NCI-H510A (cell line): ENCODE data around the gene CFAP300.

Experiments
- DNase-seq: peaks from one replicate; lab custom pipeline; 2025; lab: John Stamatoyannopoulos, UW

Gene CFAP300

GRCh38 chr11:102073253-102073652 lies 26.0 kb downstream of the CFAP300 start:
- no peak for DNase-seq

GRCh38 chr11:102079625-102080024 lies 32.4 kb downstream of the CFAP300 start:
- no peak for DNase-seq

GRCh38 chr11:102081313-102081712 lies 34.1 kb downstream of the CFAP300 start:
- no peak for DNase-seq

DNA sequence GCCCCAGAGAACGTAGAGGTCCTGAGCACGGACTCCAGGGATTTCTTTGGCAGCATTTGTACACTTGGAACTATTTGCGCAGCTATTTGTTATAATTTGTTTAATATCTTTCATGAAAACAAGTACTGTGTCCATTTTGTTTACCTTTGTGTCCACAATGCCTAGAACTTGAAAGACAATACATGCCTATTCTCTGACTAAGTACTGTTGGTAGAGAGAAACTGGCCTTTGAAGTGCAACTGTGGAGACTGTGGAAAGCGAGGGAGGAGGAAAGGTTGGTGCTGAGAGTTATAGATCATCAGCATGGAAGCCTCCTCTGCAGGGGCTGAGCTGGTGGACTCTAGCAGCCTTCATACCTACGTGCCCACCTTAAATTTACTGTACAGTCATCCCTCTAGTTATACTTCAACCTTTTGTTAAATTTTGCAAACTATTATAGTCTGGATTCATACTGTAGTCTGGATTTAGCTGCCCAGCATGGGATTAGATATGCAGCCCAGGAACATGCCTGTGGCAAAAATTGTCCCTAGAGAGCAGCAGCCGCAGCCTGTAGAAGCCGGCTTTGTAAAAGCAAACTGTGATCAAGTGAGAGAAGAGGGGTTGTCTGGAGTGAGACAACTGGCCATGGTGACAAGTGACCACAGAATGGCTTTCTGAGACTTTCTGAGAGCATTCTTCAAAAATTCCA lies 38.8 kb downstream of the CFAP300 start:
- DNase-seq = no peak

DNA sequence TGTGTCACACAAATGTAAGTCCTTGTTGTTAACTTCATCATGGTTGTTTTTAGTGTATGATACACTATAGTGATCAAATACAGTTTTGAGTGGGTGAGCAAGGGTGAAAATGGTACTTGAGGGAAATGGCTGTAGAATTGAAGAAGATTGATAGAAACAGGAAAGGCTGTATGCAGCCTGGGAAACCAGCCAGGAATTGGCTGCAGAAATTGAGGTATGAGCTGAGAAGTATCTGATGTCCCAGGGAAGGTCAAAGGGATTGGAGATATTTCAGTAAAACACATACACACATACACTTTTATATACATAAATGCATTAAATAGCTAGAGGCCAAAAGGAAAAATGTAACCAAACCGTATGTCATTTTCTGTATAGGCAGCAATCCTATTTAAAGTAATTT lies 49.9 kb downstream of the CFAP300 start:
- no peak for DNase-seq

DNA sequence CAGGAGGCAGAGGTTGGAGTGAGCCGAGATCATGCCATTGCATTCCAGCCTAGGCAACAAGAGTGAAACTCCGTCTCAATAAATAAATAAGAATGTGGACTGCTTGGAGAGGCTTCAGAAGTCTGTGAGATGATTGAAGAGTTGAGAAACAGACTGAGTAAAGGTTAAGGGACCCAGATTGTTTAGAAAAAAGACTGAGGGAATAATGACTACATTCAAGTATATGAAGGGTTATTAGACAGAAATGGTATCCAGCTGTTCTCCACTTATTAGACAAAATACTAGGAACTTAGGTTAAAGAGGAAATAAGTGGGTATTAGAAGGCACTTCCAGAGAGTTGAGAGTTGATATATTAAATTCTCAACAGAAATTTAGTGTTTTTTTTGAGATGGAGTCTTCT lies 52.5 kb downstream of the CFAP300 start:
- DNase-seq = no peak

- DNase-seq = no peak
Observed at GRCh38 chr11:102108734-102109440, 61.6 kb downstream of the CFAP300 start.

DNA sequence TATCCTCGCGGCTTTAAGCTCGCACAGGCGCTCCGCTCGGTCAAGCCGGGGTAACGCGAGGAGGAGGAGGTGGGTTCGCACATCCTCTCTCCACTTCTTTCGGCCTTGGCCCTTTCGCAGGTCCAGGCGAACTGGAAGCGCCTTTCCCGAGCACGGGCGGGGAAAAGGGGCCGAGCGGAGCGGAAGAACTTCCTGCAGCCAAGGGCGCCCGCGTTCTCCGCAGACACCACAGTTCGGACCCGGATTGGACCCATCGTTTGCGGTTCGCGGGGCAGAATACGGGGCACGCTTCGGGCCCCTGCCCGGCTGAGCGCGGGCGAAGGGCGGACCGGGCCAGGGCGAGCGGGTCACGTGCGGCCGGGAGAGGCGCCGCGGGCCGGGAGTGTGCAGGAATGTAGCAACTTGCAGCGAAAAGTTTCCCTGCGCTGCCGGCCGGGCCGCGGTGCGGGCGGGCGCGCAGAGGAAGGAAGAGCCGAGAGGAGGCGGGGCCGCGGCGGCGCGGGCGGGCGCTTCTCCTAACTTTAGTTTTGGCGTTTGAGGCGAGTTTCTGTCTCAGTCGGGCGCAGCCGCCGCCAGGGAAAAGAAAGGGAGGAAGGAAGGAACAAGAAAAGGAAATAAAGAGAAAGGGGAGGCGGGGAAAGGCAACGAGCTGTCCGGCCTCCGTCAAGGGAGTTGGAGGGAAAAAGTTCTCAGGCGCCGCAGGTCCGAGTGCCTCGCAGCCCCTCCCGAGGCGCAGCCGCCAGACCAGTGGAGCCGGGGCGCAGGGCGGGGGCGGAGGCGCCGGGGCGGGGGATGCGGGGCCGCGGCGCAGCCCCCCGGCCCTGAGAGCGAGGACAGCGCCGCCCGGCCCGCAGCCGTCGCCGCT lies 62.9 kb downstream of the CFAP300 start, which contains the start of gene YAP1:
YAP1 (plus strand) TSS at position 552 of the 865 bp plus-strand sequence. CDS start 402 bp downstream, outside the sequence.
- DNase-seq = peak; percentile 7

DNA sequence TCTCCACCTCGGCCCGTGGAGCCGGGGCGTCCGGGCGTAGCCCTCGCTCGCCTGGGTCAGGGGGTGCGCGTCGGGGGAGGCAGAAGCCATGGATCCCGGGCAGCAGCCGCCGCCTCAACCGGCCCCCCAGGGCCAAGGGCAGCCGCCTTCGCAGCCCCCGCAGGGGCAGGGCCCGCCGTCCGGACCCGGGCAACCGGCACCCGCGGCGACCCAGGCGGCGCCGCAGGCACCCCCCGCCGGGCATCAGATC lies 63.4 kb downstream of the CFAP300 start:
- no peak for DNase-seq

GRCh38 chr11:102111011-102111786 lies 64.0 kb downstream of the CFAP300 start:
- no peak for DNase-seq

DNA sequence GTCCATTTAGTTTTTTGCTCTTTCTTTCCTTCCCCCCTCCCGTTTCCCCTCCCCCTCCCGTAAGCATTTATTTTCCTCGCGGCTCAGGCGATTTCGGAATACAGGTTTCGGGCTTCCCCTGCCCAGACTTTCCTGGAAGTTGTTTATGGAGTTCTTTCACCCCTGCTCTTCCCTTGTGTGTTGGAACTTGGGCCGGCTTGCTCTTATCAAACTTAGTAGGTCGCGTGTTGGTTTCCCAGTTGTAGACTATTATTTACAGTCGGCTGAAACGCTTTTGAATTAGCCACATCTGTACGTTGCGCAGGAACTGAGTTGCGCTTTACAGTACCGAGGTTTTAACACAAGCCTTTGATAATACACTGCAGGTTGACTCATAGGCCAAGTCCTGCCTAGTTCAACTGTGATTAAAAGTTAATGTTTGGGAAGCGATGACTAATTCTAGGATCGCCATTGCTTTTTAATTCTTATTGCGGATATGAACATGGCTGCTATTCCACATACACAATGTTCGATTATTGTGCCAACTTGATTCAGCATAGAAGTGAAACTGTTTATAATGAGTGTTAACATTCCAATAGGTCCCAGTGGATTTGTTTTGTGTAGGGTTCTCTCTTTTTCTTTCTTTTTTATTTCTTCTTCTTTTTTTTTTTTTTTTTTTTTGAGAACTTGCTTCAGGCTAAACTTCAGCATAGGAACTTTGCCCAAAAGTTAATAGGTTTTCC lies 64.7 kb downstream of the CFAP300 start:
- no peak for DNase-seq

GRCh38 chr11:102112509-102112821 lies 65.2 kb downstream of the CFAP300 start:
- no peak for DNase-seq

DNA sequence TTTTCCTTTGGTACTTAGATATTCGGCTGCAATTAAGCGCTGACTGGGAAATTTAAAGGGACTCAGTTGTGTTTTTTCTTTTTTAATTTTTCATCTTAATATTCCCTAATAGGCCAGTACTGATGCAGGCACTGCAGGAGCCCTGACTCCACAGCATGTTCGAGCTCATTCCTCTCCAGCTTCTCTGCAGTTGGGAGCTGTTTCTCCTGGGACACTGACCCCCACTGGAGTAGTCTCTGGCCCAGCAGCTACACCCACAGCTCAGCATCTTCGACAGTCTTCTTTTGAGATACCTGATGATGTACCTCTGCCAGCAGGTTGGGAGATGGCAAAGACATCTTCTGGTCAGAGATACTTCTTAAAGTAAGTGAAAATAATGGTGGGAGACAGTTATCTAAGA lies 66.8 kb downstream of the CFAP300 start:
- no peak for DNase-seq

DNA sequence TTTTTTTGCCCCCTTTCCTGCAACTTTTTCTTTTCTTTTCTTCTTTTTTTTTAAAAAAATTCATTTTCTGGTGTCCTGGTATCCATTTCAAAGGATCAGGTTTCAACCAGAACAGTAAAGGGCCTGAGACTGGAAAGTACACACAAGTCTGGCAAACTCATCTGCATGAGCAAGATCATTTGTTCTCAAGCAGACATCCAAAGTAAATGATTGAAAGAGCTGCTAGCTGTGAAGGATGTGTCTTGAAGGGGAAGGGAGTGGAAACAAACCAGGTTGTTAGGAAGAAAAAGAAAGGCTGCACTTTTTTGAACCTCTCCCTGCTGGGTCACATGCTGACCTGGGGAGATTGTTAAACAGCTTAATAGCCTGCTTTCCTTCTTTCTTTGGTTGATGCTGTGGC lies 68.3 kb downstream of the CFAP300 start:
- no peak for DNase-seq

DNA sequence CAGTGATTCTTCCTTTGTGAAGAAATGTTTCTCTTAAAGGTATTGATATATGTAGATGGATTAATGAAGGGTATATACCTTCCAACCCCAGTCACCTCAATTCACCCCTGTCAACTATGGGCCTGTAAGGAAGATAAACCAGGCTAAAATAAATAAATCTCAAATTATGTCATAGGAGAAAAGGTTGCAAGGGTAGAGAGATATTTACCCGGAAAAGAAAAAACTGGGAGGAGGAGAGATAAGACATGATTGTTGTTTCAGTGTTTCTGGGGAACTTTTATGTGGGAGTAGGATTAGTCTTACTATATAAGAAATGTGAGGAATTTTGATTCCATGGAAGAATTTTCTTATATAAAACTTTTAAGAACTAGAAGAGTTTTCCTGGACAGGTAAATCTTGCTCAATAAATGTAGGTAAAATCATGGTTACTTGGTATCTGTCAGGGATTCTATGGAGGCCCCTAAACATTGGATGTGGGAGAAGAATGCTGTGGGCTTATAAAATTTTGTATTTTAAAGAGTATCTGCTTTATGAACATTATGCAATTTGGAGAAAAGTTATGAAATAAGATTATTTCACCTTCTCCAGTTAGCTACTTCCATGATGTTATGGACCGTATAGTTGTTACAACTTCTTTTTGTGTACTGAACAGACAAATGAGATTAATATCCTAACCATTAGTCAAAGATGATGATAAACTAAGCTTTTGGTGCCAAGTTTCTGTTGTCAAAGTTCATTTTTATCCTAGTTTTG lies 69.4 kb downstream of the CFAP300 start:
- no peak for DNase-seq

DNA sequence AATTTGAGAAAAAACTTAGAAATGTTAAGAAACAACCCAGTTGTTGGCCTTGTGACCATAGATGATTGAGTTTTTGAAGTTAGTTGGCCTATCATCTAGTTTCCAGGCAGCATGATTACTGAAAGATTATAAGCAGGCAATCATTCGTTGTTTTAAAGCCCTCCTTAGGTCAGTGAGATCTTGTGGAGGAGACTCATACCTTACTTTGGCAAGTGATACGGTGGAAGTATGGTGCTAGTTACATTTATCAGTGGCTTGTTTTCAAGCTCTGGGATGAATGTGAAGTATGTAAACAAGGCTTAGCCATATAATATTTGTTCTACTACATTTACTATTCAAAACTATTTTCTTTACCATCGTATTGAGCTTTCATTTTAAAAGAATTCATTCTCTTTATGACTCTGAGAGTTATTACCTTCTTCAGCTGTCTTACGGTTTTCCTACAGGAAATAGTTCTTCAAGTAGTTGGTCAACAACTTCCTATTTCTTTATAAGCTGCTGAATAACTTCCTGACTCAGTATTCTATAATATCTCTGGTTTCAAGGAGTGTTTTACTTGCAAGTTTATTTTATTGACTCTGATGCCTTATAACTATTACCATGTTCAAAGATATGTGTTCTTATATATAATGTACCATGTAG lies 70.4 kb downstream of the CFAP300 start:
- no peak for DNase-seq

GRCh38 chr11:102118937-102119336 lies 71.7 kb downstream of the CFAP300 start:
- DNase-seq = no peak

GRCh38 chr11:102119997-102120396 lies 72.8 kb downstream of the CFAP300 start:
- DNase-seq = no peak

- no peak for DNase-seq
Observed at GRCh38 chr11:102120437-102120973, 73.3 kb downstream of the CFAP300 start.

- DNase-seq = no peak
Observed at GRCh38 chr11:102121329-102121728, 74.1 kb downstream of the CFAP300 start.
